Liver (tissue), 9 donors: ENCODE data around the gene ADGRD1. TPM values are rescaled to one million over a fixed set of nuclear protein-coding genes. Genes with fewer than 3 reads are reported as not detected.

Experiments used
- DNase-seq: peaks from one replicate; pipeline ENCODE4 v3.0.0-alpha.2; 2017; ENCODE audit warnings: low spot score
- H3K27ac ChIP-seq, 2 donors: one replicate each; pipeline ENCODE4 v1.7.0; 2013; ENCODE audit warnings: inconsistent platforms in 2 of 2, low read length in 2 of 2, control low read depth in 1 of 2, low read depth in 1 of 2, mild to moderate bottlenecking in 1 of 2
- H3K27me3 ChIP-seq, 4 donors: one replicate each; pipeline versions ENCODE4 v1.6.1 to v1.7.0; 2013; ENCODE audit warnings: low read length in 3 of 4, inconsistent platforms in 1 of 4, mild to moderate bottlenecking in 1 of 4, moderate library complexity in 1 of 4; ENCODE audit not compliant: control insufficient read depth in 4 of 4, insufficient read depth in 4 of 4
- H3K36me3 ChIP-seq, 4 donors: one replicate each; pipeline versions ENCODE4 v1.6.1 to v1.7.0; 2013; ENCODE audit warnings: low read length in 3 of 4, mild to moderate bottlenecking in 3 of 4, low read depth in 1 of 4, moderate library complexity in 1 of 4; ENCODE audit not compliant: control insufficient read depth in 4 of 4, insufficient read depth in 3 of 4
- H3K4me1 ChIP-seq, 4 donors: one replicate each; pipeline versions ENCODE4 v1.6.1 to v1.7.0; 2013; ENCODE audit warnings: low read length in 3 of 4, mild to moderate bottlenecking in 3 of 4, moderate library complexity in 1 of 4; ENCODE audit not compliant: control insufficient read depth in 4 of 4, insufficient read depth in 4 of 4
- H3K4me3 ChIP-seq, 3 donors: one replicate each; pipeline versions ENCODE4 v1.6.1 to v1.7.0; 2013; ENCODE audit warnings: low read length in 3 of 3, control low read depth in 1 of 3, low read depth in 1 of 3, mild to moderate bottlenecking in 1 of 3
- H3K9ac ChIP-seq, 2 donors: one replicate each; pipeline ENCODE4 v1.7.0; 2013; ENCODE audit warnings: low read length in 2 of 2, mild to moderate bottlenecking in 2 of 2, moderate library complexity in 2 of 2, control low read depth in 1 of 2, low read depth in 1 of 2
- H3K9me3 ChIP-seq, 4 donors: one replicate each; pipeline versions ENCODE4 v1.6.1 to v1.7.0; 2013; ENCODE audit warnings: low read length in 3 of 4; ENCODE audit not compliant: control insufficient read depth in 4 of 4
- EGR1 ChIP-seq, 2 donors: IDR thresholded peaks; 2 replicates each; pipeline ENCODE4 v1.6.1; 2016 to 2018; ENCODE audit warnings: antibody characterized with exemption in 2 of 2, low read depth in 2 of 2
- FOXA1 ChIP-seq: IDR thresholded peaks from 2 replicates; pipeline ENCODE4 v1.6.1; 2016; ENCODE audit warnings: antibody characterized with exemption
- FOXA2 ChIP-seq: IDR thresholded peaks from 2 replicates; pipeline ENCODE4 v1.6.1; 2016; ENCODE audit warnings: antibody characterized with exemption
- GABPA ChIP-seq, 2 donors: IDR thresholded peaks in 1 of 2; conservative IDR thresholded peaks in 1 of 2; 2 replicates each; pipeline ENCODE4 v1.6.1; 2016; ENCODE audit warnings: antibody characterized with exemption in 2 of 2, mild to moderate bottlenecking in 1 of 2, moderate library complexity in 1 of 2
- HNF4A ChIP-seq, 2 donors: conservative IDR thresholded peaks; 2 replicates each; pipeline ENCODE4 v1.6.1; 2016; ENCODE audit warnings: antibody characterized with exemption in 2 of 2, mild to moderate bottlenecking in 2 of 2
- JUND ChIP-seq, 2 donors: IDR thresholded peaks; 2 replicates each; pipeline ENCODE4 v1.6.1; 2016; ENCODE audit warnings: antibody characterized with exemption in 2 of 2
- RAD21 ChIP-seq, 2 donors: IDR thresholded peaks; 2 replicates each; pipeline ENCODE4 v1.6.1; 2016; ENCODE audit warnings: antibody characterized with exemption in 2 of 2, mild to moderate bottlenecking in 2 of 2
- RXRA ChIP-seq, 2 donors: IDR thresholded peaks; 2 replicates each; pipeline ENCODE4 v1.6.1; 2017 to 2018; ENCODE audit warnings: antibody characterized with exemption in 2 of 2, mild to moderate bottlenecking in 1 of 2
- TAF1 ChIP-seq: conservative IDR thresholded peaks from 2 replicates; pipeline ENCODE4 v1.6.1; 2016; ENCODE audit warnings: antibody characterized with exemption, mild to moderate bottlenecking
- YY1 ChIP-seq: IDR thresholded peaks from 2 replicates; pipeline ENCODE4 v1.6.1; 2016; ENCODE audit warnings: antibody characterized with exemption, mild to moderate bottlenecking
- WGBS: extraction: QIAGEN DNeasy Blood & Tissue Kit; methylation state at CpG from one replicate; pipeline ENCODE4 v1.1.7; 2013; 5-methylcytosine and 5-hydroxymethylcytosine counted together
- polyA plus RNA-seq, 2 donors: library from polyadenylated mRNA; stranded (reverse) in 1 of 2; unstranded in 1 of 2; fragments of 200-250 nt in 1 of 2; fragments of >200 nt in 1 of 2; fragmentation: Nextera tagmentation in 1 of 2; extraction: Ambion mirVana in 1 of 2; gene quantifications; one replicate each; pipeline versions ENCODE4 v1.2.1 to v1.2.3, GENCODE V29; 2013 to 2015
- total RNA-seq, 2 donors: library from RNA; depleted of rRNA; stranded (reverse); fragments of >200 nt; gene quantifications; one replicate each; pipeline ENCODE4 v1.2.3, GENCODE V29; 2014
- TF ChIP-seq, protein P1 (sequence below): IDR thresholded peaks from 2 replicates; pipeline ENCODE4 v1.6.1; 2016; ENCODE audit warnings: antibody characterized with exemption
- TF ChIP-seq, protein P2 (sequence below): IDR thresholded peaks from 2 replicates; pipeline ENCODE4 v1.6.1; 2016; ENCODE audit warnings: antibody characterized with exemption, mild to moderate bottlenecking
- TF ChIP-seq, protein P3 (sequence below): IDR thresholded peaks from 2 replicates; pipeline ENCODE4 v1.6.1; 2016; ENCODE audit warnings: antibody characterized with exemption
- TF ChIP-seq, protein P4 (sequence below): IDR thresholded peaks from 2 replicates; pipeline ENCODE4 v1.6.1; 2016; ENCODE audit warnings: antibody characterized with exemption
- donor health status: healthy.
- donor health status: healthy.
- donor health status: healthy.
- donor health status: healthy.
- donor health status: healthy.

The ADGRD1 gene
- total and polyA plus RNA-seq, 4 donors, result 2.7 to 7.1 (median 4.6) TPM

DNA sequence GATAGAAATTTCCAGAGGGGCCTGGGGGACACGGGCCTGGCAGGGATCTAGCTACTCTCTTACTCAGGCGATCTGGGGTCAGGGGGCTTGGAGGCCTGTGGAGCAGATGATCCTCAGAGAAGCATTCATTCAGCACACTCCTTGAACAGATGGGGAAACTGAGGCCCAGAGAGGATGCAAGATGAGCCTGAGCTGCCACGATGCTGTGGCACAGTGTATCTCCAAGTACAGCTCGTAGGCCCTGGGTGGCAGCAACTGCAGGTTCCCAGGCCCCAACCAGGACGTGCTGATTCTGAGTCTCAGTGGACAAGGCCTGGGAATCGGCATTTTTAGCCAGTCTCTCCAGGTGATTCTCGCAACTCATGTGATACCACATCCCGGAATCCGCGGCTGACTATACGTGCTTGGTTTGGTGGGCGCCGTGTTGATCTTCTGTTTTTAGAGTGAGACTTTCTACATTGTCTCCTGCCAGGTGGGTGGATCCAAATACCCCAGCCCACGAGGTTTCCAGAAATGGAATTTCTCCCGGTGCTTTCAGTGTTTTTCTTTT, 22.5 kb downstream of the ADGRD1 start:
- Histone ChIP-seq H3K4me1 (peaks cover 0 to 6% (median 0%) of the 10 kb centered on the region in 4 donors), H3K9me3 (no peaks in the 10 kb centered on the region), H3K27me3 (no peaks in the 10 kb centered on the region), H3K27ac (no peak overlapping the region), H3K4me3 (no peak overlapping the region), H3K36me3 (no peaks in the 10 kb centered on the region), H3K9ac (no peak overlapping the region)
- TF ChIP-seq, protein P1, sequence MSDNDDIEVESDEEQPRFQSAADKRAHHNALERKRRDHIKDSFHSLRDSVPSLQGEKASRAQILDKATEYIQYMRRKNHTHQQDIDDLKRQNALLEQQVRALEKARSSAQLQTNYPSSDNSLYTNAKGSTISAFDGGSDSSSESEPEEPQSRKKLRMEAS, result no peak
- TF ChIP-seq FOXA2 (no peak), FOXA1 (no peak), JUND (IDR thresholded peaks at IDR 0.05) (no peak)
- TF ChIP-seq, protein P2, sequence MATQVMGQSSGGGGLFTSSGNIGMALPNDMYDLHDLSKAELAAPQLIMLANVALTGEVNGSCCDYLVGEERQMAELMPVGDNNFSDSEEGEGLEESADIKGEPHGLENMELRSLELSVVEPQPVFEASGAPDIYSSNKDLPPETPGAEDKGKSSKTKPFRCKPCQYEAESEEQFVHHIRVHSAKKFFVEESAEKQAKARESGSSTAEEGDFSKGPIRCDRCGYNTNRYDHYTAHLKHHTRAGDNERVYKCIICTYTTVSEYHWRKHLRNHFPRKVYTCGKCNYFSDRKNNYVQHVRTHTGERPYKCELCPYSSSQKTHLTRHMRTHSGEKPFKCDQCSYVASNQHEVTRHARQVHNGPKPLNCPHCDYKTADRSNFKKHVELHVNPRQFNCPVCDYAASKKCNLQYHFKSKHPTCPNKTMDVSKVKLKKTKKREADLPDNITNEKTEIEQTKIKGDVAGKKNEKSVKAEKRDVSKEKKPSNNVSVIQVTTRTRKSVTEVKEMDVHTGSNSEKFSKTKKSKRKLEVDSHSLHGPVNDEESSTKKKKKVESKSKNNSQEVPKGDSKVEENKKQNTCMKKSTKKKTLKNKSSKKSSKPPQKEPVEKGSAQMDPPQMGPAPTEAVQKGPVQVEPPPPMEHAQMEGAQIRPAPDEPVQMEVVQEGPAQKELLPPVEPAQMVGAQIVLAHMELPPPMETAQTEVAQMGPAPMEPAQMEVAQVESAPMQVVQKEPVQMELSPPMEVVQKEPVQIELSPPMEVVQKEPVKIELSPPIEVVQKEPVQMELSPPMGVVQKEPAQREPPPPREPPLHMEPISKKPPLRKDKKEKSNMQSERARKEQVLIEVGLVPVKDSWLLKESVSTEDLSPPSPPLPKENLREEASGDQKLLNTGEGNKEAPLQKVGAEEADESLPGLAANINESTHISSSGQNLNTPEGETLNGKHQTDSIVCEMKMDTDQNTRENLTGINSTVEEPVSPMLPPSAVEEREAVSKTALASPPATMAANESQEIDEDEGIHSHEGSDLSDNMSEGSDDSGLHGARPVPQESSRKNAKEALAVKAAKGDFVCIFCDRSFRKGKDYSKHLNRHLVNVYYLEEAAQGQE, result no peak
- TF ChIP-seq, protein P3, sequence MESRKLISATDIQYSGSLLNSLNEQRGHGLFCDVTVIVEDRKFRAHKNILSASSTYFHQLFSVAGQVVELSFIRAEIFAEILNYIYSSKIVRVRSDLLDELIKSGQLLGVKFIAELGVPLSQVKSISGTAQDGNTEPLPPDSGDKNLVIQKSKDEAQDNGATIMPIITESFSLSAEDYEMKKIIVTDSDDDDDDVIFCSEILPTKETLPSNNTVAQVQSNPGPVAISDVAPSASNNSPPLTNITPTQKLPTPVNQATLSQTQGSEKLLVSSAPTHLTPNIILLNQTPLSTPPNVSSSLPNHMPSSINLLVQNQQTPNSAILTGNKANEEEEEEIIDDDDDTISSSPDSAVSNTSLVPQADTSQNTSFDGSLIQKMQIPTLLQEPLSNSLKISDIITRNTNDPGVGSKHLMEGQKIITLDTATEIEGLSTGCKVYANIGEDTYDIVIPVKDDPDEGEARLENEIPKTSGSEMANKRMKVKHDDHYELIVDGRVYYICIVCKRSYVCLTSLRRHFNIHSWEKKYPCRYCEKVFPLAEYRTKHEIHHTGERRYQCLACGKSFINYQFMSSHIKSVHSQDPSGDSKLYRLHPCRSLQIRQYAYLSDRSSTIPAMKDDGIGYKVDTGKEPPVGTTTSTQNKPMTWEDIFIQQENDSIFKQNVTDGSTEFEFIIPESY, result no peak
- TF ChIP-seq, protein P4, sequence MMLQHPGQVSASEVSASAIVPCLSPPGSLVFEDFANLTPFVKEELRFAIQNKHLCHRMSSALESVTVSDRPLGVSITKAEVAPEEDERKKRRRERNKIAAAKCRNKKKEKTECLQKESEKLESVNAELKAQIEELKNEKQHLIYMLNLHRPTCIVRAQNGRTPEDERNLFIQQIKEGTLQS, result no peak
- 94% methylated on average over 15 of the region's 15 CpGs for WGBS
- DNase-seq, result no peak

DNA sequence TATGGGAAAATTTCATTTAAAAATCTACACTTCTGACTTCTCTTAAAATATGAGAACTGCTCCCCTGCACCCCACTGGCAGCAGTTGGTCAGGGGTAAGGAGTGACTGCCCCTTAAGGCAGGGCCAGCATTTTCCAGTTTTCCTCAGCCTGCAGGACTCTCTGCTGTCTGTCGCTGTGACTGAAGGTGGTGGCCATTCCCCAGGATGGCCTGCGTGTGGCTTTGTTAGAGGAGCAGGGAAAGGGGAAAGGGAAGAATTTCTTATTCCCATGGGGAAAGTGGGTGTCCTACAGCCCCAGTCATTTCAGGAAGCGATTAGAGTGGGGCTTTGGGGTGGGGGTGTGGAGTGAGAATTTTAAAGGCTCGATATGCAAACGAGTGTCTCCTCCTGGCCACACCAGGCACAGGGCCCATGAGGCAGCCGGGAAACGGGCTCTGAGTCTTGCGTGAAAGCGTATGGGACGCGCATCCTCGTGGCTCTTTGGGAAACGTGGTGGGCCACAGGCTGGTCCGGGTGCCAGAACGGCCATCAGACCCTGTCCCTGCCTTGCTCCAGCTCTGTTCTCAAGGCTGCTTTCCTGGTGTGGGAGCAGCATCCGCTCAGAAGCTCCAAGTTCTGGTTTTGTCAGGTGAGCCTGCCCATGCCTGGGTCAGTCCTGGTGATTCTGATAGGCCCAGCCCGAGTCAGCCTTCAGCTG, 23.5 kb downstream of the ADGRD1 start:
- H3K36me3 ChIP-seq, result no peaks in the 10 kb centered on the region
- H3K9me3 ChIP-seq, result no peaks in the 10 kb centered on the region
- H3K27ac ChIP-seq, result no peak overlapping the region
- no peaks in the 10 kb centered on the region for H3K27me3 ChIP-seq
- 92% methylated on average over 17 of the region's 17 CpGs for WGBS
- peaks cover 0 to 4% (median 0%) of the 10 kb centered on the region in 4 donors for H3K4me1 ChIP-seq
- H3K4me3 ChIP-seq, result no peak overlapping the region
- DNase-seq, result no peak
- no peak overlapping the region for H3K9ac ChIP-seq
- TF ChIP-seq, protein P3, result no peak
- TF ChIP-seq RXRA (IDR thresholded peaks at IDR 0.05) (no peak), YY1 (no peak), TAF1 (no peak), HNF4A (conservative IDR thresholded peaks at IDR 0.05) (no peak), FOXA2 (no peak), FOXA1 (no peak), JUND (IDR thresholded peaks at IDR 0.05) (no peak), GABPA (IDR thresholded peaks at IDR 0.05 in 1 of 2, conservative IDR thresholded peaks at IDR 0.05 in 1 of 2) (no peak), RAD21 (IDR thresholded peaks at IDR 0.05) (no peak), EGR1 (IDR thresholded peaks at IDR 0.05; ENCODE audit: low read depth in 2 of 2) (no peak)
- TF ChIP-seq, protein P1, result no peak
- TF ChIP-seq, protein P2, result no peak
- TF ChIP-seq, protein P4, result no peak
